Measurements from ENCODE around the gene PLXNA4.

GRCh38 chr7:132377015-132377414 is 199.3 kb downstream of the PLXNA4 start:
- no peak for TF ChIP-seq CTCF (IDR thresholded peaks at IDR 0.05; ENCODE audit: insufficient read depth, low read depth, low read length)
- no peak for TF ChIP-seq EZH2 (IDR thresholded peaks at IDR 0.05; ENCODE audit: insufficient read depth, low read length)

Data from astrocyte (in vitro differentiated cells and primary cell).